IMR-90 (cell line): Measurements from ENCODE around the gene BOD1L2. TPM values are rescaled to one million over a fixed set of nuclear protein-coding genes. Genes with fewer than 3 reads are reported as not detected.

Experiments
- ATAC-seq: fragments of 200-7000 bp; cut with Tn5 transposase; 2 replicates; pipeline ENCODE4 v1.9.1; 2020; ENCODE audit warnings: low read depth, mild to moderate bottlenecking, moderate library complexity
- BruUV-seq: library from RNA; stranded (reverse); fragments of 400-500 nt; replicated peaks from 2 replicates; lab custom pipeline; 2021; lab: Mats Ljungman, UMichigan
- CTCF ChIA-PET: fragments of 300-600 bp; formaldehyde crosslinking; extraction: SDS; loops from one replicate; lab custom pipeline; 2021; ENCODE audit warnings: antibody characterized with exemption; lab: Yijun Ruan, JAX
- POLR2A ChIA-PET: fragments of 300-600 bp; sonication (Branson Sonifier 250); formaldehyde crosslinking; loops from one replicate; lab custom pipeline; 2022; ENCODE audit warnings: antibody characterized with exemption; ENCODE audit not compliant: unreplicated experiment; lab: Charles Lee
- DNase-seq: peaks from one replicate; pipeline ENCODE4 v3.0.0; 2013
- H2AFZ ChIP-seq: replicated peaks from 2 replicates; pipeline ENCODE3; 2013; ENCODE audit warnings: low read length, mild to moderate bottlenecking; ENCODE audit not compliant: poor library complexity
- H2AK5ac ChIP-seq: 2 replicates; pipeline ENCODE4 v1.6.1; 2013; ENCODE audit warnings: low read depth, low read length, inconsistent platforms
- H2AK9ac ChIP-seq: replicated peaks from 2 replicates; pipeline ENCODE3; 2013; ENCODE audit warnings: mild to moderate bottlenecking, low read depth, low read length, moderate library complexity; ENCODE audit not compliant: poor library complexity
- H2BK120ac ChIP-seq: 2 replicates; pipeline ENCODE4 v1.6.1; 2013; ENCODE audit warnings: low read depth, low read length, inconsistent platforms
- H2BK15ac ChIP-seq: 3 replicates; pipeline ENCODE4 v1.6.1; 2013; ENCODE audit warnings: low read depth, low read length, inconsistent platforms
- H2BK20ac ChIP-seq: 2 replicates; pipeline ENCODE4 v1.6.1; 2013; ENCODE audit warnings: low read depth, mild to moderate bottlenecking, inconsistent platforms, low read length, moderate library complexity
- H2BK5ac ChIP-seq: 2 replicates; pipeline ENCODE4 v1.6.1; 2013; ENCODE audit warnings: mild to moderate bottlenecking, low read depth, low read length, inconsistent platforms; ENCODE audit not compliant: poor library complexity, severe bottlenecking
- H3K14ac ChIP-seq: replicated peaks from 2 replicates; pipeline ENCODE4 v1.6.1; 2013; ENCODE audit warnings: low read depth, low read length, inconsistent platforms
- H3K18ac ChIP-seq: 2 replicates; pipeline ENCODE4 v1.6.1; 2013; ENCODE audit warnings: low read depth, low read length, control low read depth
- H3K23ac ChIP-seq: 2 replicates; pipeline ENCODE4 v1.6.1; 2013; ENCODE audit warnings: low read depth, low read length, inconsistent platforms
- H3K27ac ChIP-seq: 2 replicates; pipeline ENCODE4 v1.5.1; 2013; ENCODE audit warnings: mild to moderate bottlenecking, control low read depth, low read length; ENCODE audit not compliant: insufficient read depth
- H3K27me3 ChIP-seq: 2 replicates; pipeline ENCODE4 v1.6.1; 2013; ENCODE audit warnings: low read length; ENCODE audit not compliant: control insufficient read depth, insufficient read depth
- H3K36me3 ChIP-seq: 2 replicates; pipeline ENCODE4 v1.6.1; 2013; ENCODE audit warnings: low read length, mixed read lengths; ENCODE audit not compliant: control insufficient read depth, insufficient read depth
- H3K4ac ChIP-seq: 2 replicates; pipeline ENCODE4 v1.6.1; 2013; ENCODE audit warnings: low read depth, low read length, inconsistent platforms
- H3K4me1 ChIP-seq: 2 replicates; pipeline ENCODE4 v1.6.1; 2013; ENCODE audit warnings: low read length, mixed read lengths; ENCODE audit not compliant: control insufficient read depth, insufficient read depth
- H3K4me2 ChIP-seq: 2 replicates; pipeline ENCODE4 v1.6.1; 2013; ENCODE audit warnings: low read depth, mild to moderate bottlenecking, control low read depth, low read length, moderate library complexity
- H3K4me3 ChIP-seq: 2 replicates; pipeline ENCODE4 v1.5.1; 2013; ENCODE audit warnings: low read depth, mild to moderate bottlenecking, control low read depth, low read length, moderate library complexity; ENCODE audit not compliant: insufficient read depth
- H3K56ac ChIP-seq: 2 replicates; pipeline ENCODE4 v1.6.1; 2013; ENCODE audit warnings: low read length, inconsistent platforms; ENCODE audit not compliant: insufficient read depth; ENCODE audit errors: extremely low read depth
- H3K79me1 ChIP-seq, 2 experiments: 2 replicates each; pipeline ENCODE4 v1.6.1; 2013; ENCODE audit warnings: low read length in 2 of 2, inconsistent platforms in 1 of 2, low read depth in 1 of 2
- H3K9ac ChIP-seq: 2 replicates; pipeline ENCODE4 v1.6.1; 2013; ENCODE audit warnings: low read depth, low read length, control low read depth
- H3K9me1 ChIP-seq: 2 replicates; pipeline ENCODE4 v1.6.1; 2013; ENCODE audit warnings: low read length, inconsistent platforms; ENCODE audit not compliant: insufficient read depth
- H3K9me3 ChIP-seq: 2 replicates; pipeline ENCODE4 v1.6.1; 2013; ENCODE audit warnings: low read length; ENCODE audit not compliant: control insufficient read depth, insufficient read depth
- H4K20me1 ChIP-seq: 2 replicates; pipeline ENCODE4 v1.6.1; 2013; ENCODE audit warnings: low read length, inconsistent platforms; ENCODE audit not compliant: insufficient read depth
- H4K5ac ChIP-seq: 2 replicates; pipeline ENCODE4 v1.6.1; 2013; ENCODE audit warnings: mild to moderate bottlenecking, low read depth, low read length, control low read depth
- H4K8ac ChIP-seq, 2 experiments: 2 replicates each; pipeline ENCODE4 v1.6.1; 2013; ENCODE audit warnings: low read depth in 2 of 2, low read length in 2 of 2, control low read depth in 1 of 2, inconsistent platforms in 1 of 2
- H4K91ac ChIP-seq: 2 replicates; pipeline ENCODE4 v1.6.1; 2013; ENCODE audit warnings: low read depth, low read length, inconsistent platforms; ENCODE audit not compliant: insufficient read depth
- CHD1 ChIP-seq: IDR thresholded peaks from 2 replicates; pipeline ENCODE4 v1.6.1; 2012; ENCODE audit warnings: low read depth, low read length, improper control_type of control experiment
- CTCF ChIP-seq: conservative IDR thresholded peaks from 2 replicates; pipeline ENCODE4 v1.5.1; 2012; ENCODE audit warnings: mild to moderate bottlenecking, low read depth, low read length, improper control_type of control experiment
- FOS ChIP-seq: fragments of 150-350 bp; IDR thresholded peaks from 2 replicates; pipeline ENCODE4 v1.6.1; 2016; ENCODE audit warnings: low read depth, low read length
- MAFK ChIP-seq: IDR thresholded peaks from 2 replicates; pipeline ENCODE4 v1.6.1; 2012; ENCODE audit warnings: low read depth, low read length, improper control_type of control experiment
- NFE2L2 ChIP-seq: fragments of 150-350 bp; IDR thresholded peaks from 2 replicates; pipeline ENCODE4 v1.6.1; 2016; ENCODE audit warnings: low read depth, mild to moderate bottlenecking, low read length
- POLR2A ChIP-seq: IDR thresholded peaks from 2 replicates; pipeline ENCODE4 v1.6.1; 2012; ENCODE audit warnings: mild to moderate bottlenecking, low read depth, low read length
- RAD21 ChIP-seq: IDR thresholded peaks from 2 replicates; pipeline ENCODE4 v1.6.1; 2012; ENCODE audit warnings: low read length, improper control_type of control experiment
- RFX5 ChIP-seq: IDR thresholded peaks from 2 replicates; pipeline ENCODE4 v1.8.0; 2012; ENCODE audit warnings: low read depth, mild to moderate bottlenecking, low read length, moderate library complexity
- SMC3 ChIP-seq: fragments of 150-350 bp; IDR thresholded peaks from 2 replicates; pipeline ENCODE4 v1.6.1; 2016; ENCODE audit warnings: low read depth, mild to moderate bottlenecking, antibody characterized with exemption, low read length, moderate library complexity
- USF2 ChIP-seq: fragments of 150-350 bp; IDR thresholded peaks from 2 replicates; pipeline ENCODE4 v1.6.1; 2017; ENCODE audit warnings: mild to moderate bottlenecking, antibody characterized with exemption, low read length, low read depth
- WGBS, 2 experiments: methylation state at CpG; one replicate each; pipeline versions ENCODE4 v1.1.5 to v1.1.7; 2013; ENCODE audit warnings: missing lambda C conversion rate in 2 of 2; ENCODE audit not compliant: insufficient read length in 1 of 2; ENCODE audit errors: extremely low coverage in 2 of 2; 5-methylcytosine and 5-hydroxymethylcytosine counted together
- dilution Hi-C: fragments of 300-500 bp; cut with HindIII; formaldehyde crosslinking; loops from one replicate; pipeline ENCODE4 v1.14.3; 2018; ENCODE audit warnings: low sequenced_read_pairs; ENCODE audit not compliant: unreplicated experiment
- in situ Hi-C: fragments of 300-500 bp; cut with MboI; formaldehyde crosslinking; loops from 3 replicates; pipeline ENCODE4 v1.14.3; 2019; ENCODE audit warnings: low sequenced_read_pairs, inconsistent platforms, mixed read lengths
- intact Hi-C: fragments of 100-400 bp; cut with micrococcal nuclease; formaldehyde crosslinking; loops from 2 replicates; pipeline ENCODE4 v1.10.0; 2022
- polyA plus RNA-seq, 3 experiments: library from polyadenylated mRNA; depleted of rRNA; stranded (reverse); fragments of >200 nt; gene quantifications; 2 replicates each; pipeline ENCODE4 v1.2.3, GENCODE V29; 2012; ENCODE audit warnings: low replicate concordance in 1 of 3
- total RNA-seq: library from RNA; depleted of rRNA; stranded (reverse); fragments of >200 nt; gene quantifications from 2 replicates; pipeline ENCODE4 v1.2.3, GENCODE V29; 2012

BOD1L2 gene
- total and polyA plus RNA-seq, 2 of the 4 experiments (the other 2 are of a cell fraction) = not detected

DNA sequence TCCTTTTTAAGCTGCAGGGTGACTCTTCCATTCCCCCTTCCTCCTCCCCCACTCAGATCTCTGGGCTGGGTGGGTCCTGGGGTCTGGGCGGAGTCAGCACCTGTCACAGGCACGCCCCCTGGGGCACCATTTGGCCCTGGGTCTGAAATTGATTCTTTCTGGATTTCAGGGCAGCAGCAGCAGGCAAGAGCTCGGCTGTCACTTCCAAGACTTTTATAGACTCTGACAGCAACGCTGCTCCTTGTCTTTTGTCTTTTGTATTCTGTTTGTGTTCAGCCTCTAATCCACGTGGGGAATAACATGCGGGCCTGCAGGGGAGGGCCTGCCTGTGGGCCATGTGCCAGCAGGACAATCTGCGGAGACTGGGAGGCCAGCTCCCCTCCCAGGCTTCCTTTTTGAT, 3.9 kb downstream of the BOD1L2 start:
- Histone ChIP-seq H2BK20ac (no peak overlapping the region), H3K9ac (no peak overlapping the region), H4K8ac (no peak overlapping the region), H3K4me3 (no peak overlapping the region), H3K4me2 (no peak overlapping the region), H2AK5ac (no peak overlapping the region), H3K18ac (no peak overlapping the region), H3K36me3 (no peaks in the 10 kb centered on the region), H2AFZ (no peak overlapping the region), H3K4me1 (no peaks in the 10 kb centered on the region), H4K5ac (no peak overlapping the region), H4K20me1 (no peaks in the 10 kb centered on the region), H4K91ac (no peak overlapping the region), H2AK9ac (no peak overlapping the region), H2BK120ac (no peak overlapping the region), H3K23ac (no peak overlapping the region), H3K56ac (no peak overlapping the region), H3K9me3 (no peaks in the 10 kb centered on the region), H3K27ac (no peak overlapping the region), H3K79me1 (no peaks in the 10 kb centered on the region), H2BK5ac (no peak overlapping the region), H3K14ac (no peak overlapping the region), H3K27me3 (no peaks in the 10 kb centered on the region), H3K4ac (no peak overlapping the region), H2BK15ac (no peak overlapping the region), H3K9me1 (no peaks in the 10 kb centered on the region)
- in situ Hi-C loops (no loop called here), dilution Hi-C loops (no loop called here), intact Hi-C loops (no loop called here)
- no peak for TF ChIP-seq RAD21
- no peak for TF ChIP-seq FOS
- TF ChIP-seq USF2 = no peak
- TF ChIP-seq CTCF = no peak
- no peak for TF ChIP-seq MAFK
- no peak for TF ChIP-seq CHD1
- TF ChIP-seq NFE2L2 = no peak
- no peak for TF ChIP-seq RFX5
- no peak for TF ChIP-seq SMC3
- TF ChIP-seq POLR2A = no peak
- no peak for ATAC-seq
- POLR2A ChIA-PET = no interaction called here
- no CpG with 5 or more reads among the region's 7 CpGs for WGBS, 2 experiments
- DNase-seq = no peak
- CTCF ChIA-PET = no interaction called here
- BruUV-seq = no TSS peak
